A673 (cell line): ENCODE data around the gene FMNL1.

Experiments used
- EZH2 ChIP-seq: fragments of 200-600 bp; sonication (generic); IDR thresholded peaks from 2 replicates; pipeline ENCODE4 v1.6.1; 2017; ENCODE audit warnings: borderline replicate concordance, low read depth, mild to moderate bottlenecking, mixed read lengths, antibody characterized with exemption, low read length; ENCODE audit not compliant: poor library complexity, severe bottlenecking
- TF ChIP-seq, protein P1 (sequence below): fragments of 300-800, 200-600 bp; sonication (generic); conservative IDR thresholded peaks from 2 replicates; pipeline ENCODE4 v1.5.1; 2017; ENCODE audit warnings: low read depth, mild to moderate bottlenecking, antibody characterized with exemption, low read length, moderate library complexity, mixed read lengths

DNA sequence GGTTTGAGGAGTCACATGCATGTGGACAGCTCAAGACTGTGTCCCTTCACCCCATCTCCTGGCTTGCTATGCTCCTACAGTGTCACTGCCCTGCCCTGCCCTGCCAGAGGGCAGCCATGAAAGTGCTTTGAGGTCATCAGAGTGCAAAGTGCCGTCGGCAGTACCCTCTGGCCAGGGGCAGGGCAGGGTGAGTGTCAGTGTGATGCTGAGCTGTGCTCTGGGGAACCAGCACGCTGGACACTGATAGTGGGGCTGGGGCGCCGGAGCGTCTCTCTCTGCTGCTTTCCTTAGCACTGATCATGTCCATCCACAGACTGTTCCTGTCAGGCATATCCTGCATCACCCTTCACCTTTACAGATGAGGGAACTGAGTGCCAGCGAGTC is 41.8 kb downstream of the FMNL1 start:
- TF ChIP-seq, protein P1, sequence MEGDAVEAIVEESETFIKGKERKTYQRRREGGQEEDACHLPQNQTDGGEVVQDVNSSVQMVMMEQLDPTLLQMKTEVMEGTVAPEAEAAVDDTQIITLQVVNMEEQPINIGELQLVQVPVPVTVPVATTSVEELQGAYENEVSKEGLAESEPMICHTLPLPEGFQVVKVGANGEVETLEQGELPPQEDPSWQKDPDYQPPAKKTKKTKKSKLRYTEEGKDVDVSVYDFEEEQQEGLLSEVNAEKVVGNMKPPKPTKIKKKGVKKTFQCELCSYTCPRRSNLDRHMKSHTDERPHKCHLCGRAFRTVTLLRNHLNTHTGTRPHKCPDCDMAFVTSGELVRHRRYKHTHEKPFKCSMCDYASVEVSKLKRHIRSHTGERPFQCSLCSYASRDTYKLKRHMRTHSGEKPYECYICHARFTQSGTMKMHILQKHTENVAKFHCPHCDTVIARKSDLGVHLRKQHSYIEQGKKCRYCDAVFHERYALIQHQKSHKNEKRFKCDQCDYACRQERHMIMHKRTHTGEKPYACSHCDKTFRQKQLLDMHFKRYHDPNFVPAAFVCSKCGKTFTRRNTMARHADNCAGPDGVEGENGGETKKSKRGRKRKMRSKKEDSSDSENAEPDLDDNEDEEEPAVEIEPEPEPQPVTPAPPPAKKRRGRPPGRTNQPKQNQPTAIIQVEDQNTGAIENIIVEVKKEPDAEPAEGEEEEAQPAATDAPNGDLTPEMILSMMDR: no peak
- no peak for TF ChIP-seq EZH2
